Left renal cortex interstitium (tissue), 4 donors: ENCODE results near the gene SH3GL3. TPM values are rescaled to one million over a fixed set of nuclear protein-coding genes. Genes with fewer than 3 reads are reported as not detected.

Experiments used
- DNase-seq, 4 donors: peaks; one replicate each; pipeline ENCODE4 v3.0.0-alpha.2; 2013; ENCODE audit warnings: low read depth in 4 of 4, low spot score in 2 of 4, missing footprints in 1 of 4
- polyA plus RNA-seq, 4 donors: library from polyadenylated mRNA; unstranded; fragments of 120-200 nt; gene quantifications; one replicate each; pipeline ENCODE4 v1.2.1, GENCODE V29; 2013; ENCODE audit not compliant: insufficient read length in 4 of 4

The SH3GL3 gene
- polyA plus RNA-seq, 4 donors, result 8.6 to 10.7 (median 10.1) TPM

DNA sequence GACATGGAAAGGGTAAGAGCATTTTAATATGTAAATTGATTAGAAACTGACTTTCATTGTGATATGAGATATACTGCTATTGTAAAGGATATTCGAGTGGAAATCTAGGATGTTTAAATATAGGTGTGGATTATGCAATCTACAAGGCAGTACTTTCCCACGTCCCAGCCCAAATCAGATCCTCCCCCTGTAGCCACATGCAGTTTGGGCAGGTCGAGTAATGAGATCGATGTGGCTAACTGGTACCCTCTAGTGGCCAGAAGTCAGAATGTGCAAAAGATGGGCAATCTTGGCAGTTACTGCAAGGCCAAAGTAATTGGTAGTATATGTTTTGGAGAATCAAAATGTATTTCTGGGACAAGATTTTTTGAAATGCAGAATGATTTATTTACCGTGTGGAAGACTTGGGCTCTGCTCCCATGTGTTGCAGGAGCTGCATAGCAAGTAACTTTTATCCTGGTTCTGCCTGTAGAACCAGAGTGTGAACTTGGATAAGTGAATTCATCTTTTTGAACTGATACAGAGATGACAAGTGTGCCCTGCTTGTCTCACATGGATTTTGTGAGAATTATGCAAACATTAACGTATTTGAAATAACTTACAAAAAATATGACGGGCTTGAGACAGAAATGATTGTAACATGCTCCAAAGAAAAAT, 112.3 kb downstream of the SH3GL3 start:
- DNase-seq, result peak in 3 of 4 donors; percentile 24 to 54 (median 30)

DNA sequence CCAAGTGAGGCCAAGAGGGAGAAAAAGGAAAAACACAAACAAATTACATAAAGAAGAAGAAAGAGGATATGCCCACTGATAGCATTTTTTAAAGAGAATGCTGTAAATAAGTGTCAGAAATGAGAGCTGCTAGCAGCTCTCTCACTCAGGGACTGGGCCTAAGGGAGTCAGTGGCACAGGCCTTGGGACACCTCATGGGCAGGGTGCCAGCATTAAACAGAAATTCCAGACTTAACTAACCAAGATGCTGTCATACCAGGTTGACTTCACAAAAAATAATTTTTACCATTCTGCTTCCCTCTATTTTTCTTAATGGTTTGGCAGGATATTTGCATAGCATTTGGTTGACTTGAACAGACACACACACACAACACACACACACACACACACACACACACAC, 114.5 kb downstream of the SH3GL3 start:
- DNase-seq, result no peak

DNA sequence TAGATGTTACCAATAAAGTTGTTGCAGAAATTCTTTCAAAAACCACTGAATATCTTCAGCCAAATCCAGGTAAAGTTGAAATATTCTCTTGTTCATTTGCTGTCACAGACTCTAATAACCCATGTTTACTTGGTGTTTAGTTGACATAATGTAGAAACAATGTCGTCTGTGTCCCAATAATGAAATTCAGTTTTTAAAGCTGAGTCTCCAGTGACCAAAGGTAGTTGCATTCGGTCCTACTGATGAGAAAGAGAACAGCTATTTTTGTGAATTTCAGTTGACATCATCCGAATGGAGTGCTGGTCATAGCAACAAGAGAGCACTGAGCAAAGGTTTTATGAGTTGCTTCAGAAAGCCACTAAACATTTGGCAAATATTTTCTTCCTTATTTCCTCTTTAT, 118.0 kb downstream of the SH3GL3 start:
- DNase-seq, result no peak

DNA sequence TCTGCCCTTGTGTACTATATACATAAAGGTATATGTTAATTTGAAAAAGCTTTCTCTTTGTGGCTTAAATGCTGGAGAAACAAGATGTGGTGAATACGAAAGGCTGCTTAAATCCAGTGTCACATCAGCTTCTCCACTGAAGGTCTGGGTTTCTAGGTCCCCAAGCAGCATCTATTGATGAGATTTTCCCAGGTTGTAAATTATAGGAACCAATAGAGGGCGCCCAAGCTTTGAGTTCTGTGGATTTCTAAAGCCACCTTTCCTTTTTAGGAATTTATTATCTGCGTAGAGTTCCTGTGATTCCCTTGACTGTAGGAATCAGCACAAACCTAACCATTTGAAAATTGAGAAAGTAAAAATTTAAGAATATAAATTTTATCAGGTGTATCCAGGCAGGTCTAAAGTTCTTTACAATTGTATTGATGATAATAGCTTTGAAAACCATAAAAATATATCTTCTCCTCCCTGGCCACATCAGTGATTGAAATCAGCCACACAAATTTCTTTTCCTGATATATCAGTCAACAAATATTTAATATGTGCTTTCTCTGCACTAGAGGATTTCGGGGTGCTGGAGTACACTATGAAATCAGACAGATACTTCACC, 118.5 kb downstream of the SH3GL3 start:
- no peak for DNase-seq

DNA sequence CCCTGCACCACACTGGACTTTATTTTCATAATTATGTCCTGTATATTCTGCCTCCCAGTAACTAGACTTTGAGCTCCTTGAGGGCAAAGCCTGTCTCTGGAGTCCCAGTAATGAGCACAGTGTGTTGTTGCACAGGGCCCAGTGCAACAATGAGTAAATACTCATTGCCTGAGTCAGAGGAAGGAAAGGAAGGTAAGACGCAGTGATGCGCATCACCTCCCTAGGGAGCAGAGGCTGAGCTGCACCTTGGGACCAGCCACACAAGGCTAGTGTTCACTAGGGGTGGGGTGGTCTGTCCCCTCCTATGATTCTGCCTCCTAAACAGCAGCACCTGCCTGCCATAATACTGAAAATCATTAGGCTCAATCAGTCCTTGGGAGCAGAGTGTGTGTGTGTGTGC, 120.2 kb downstream of the SH3GL3 start:
- DNase-seq, result no peak

DNA sequence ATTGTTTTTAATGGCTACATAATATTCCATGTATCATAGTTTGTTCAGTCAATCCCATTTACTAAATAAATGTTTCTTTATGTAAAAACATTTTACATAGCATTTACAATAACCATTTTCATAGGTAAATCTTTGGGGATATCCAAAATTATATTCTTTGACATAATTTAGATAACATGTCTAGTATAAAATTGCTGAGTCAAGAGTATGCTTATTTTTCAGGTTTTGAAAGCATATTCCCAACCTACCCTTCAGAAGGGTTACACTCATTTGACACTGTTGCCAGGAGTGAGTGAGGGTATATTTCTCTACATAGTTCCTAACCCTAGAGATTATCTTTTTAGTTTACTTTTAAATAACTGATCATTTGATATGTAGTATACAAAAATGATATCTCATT, 122.2 kb downstream of the SH3GL3 start:
- DNase-seq, result no peak

DNA sequence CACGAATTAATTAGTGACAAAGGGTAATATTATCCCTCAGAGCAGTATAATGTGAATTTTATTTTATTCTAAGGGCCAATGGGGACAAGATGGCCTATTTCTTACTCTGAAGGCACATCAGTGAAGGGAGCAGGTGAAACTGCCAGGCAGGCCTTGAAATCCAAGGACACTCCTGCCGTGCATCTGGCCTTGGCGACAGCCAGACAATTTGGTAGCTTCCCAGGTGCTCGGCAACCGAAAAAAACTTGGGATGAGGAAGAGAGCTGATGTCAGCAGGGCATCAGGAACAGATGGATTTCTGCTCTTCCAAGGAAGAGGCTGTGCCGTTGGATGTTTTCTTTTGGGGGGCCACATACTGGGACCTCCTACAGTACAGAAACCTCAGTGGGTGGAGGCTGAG, 123.6 kb downstream of the SH3GL3 start:
- DNase-seq, result no peak

DNA sequence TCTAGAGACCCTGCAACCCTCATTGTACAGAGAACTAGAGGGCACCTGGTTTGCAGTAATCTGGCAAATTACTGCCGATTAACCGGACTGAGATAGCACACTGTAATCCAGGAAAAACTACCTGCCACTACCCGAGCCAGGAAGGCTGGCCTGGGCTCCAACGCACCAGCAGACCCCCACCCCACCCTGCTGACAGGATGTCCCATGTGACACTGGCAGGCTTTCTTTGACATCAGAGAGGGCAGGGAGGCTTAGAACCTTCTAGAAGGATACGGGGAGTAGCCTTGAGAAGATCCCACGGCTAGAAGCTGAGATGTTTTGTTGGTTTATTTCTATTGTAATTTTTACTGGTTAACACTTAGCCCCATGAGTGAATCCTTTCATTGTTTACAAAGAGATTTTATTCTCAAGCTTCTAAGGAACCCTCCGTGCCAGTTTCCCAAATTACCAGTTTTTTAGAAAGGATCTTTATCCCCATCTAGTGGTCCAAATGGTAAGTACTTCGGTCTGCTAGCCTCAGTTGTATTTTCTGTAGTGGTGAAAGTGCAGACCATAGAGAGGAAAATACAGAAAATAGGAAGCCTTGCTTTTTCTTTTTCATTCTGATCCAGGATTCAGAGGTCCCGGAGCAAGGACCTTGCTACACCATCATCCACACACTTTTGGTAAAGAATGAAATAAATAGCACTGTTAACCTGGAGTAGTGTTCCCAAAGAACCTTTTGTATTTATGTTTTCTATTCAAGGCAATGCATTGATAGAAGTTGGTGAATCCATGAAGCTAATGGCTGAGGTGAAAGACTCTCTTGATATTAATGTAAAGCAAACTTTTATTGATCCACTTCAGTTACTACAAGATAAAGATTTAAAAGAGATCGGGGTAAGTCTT, 124.9 kb downstream of the SH3GL3 start:
- no peak for DNase-seq

DNA sequence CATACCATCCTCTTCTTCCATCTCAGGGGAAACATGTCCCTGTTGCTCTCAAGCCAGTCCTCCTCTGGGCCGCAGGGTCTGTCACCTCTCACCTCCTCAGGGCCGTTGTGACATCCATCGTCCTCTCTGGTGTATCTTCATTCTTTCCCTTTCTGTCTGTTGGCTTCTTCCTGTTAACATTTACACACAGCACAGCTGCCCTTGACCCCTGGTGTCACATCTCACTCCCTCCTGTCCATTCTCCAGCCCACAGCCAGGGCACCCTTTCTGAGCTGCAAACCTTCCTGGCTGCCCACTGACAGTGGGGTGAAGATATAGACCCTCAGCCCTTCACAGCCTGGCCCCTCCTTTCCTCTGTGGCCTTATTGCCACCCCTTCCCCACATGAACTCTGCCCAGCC, 127.2 kb downstream of the SH3GL3 start:
- no peak for DNase-seq

DNA sequence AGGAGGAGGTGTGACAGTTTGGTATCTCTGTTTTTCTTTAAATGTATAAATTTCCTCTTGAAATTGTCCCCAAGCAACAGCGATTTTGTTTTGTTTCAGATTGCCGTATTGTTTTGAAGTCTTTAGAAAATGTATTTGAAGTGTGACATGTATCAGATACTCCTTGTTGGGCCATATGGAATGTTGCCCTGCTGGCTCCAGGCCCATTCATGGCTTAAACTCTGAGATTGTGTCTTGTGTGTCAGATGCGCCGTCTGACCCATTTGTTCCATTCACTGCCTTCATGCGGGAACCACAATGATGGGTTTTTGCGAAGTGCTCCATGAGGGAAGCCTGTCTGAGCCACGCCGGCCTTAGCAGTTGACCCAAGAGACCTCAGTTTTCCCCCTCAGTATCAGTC, 131.6 kb downstream of the SH3GL3 start:
- no peak for DNase-seq

DNA sequence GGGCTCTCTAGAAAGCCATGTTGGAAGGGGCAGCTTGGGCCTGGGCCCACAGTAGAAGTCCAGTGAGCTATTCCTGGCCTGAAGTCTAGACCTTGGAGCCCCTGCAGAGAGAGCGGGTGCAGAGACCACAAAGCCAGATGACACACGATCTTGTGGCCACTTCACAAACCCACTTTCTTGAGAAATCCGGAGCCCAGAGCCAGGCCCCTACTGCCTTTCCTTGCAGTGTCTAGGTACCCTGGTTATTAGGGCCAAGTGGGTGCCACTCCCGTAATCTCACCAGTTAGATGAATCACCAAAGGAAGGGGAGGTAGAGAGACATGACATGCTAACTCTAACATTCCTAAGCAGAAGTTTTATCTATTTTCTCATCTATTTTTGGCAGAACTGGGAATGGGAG, 134.2 kb downstream of the SH3GL3 start:
- no peak for DNase-seq

DNA sequence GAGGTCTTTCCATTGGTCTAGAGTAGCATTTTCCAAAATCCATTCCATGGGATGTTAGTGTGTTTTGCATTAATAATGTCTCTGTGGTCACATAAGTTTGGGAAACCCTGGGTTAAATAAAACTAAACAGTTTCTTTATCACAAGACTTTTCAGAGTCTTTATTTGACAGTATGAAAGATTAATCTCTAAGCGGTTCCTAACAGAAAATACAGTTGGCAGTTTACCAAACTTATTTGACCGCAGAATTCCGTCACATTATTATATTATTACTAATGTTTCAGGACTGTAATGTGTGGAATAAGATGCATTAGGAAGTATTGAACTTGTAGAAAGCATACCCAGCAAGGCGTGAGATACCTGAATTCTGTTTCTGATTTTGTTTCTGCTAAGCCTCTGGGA, 135.2 kb downstream of the SH3GL3 start:
- no peak for DNase-seq

DNA sequence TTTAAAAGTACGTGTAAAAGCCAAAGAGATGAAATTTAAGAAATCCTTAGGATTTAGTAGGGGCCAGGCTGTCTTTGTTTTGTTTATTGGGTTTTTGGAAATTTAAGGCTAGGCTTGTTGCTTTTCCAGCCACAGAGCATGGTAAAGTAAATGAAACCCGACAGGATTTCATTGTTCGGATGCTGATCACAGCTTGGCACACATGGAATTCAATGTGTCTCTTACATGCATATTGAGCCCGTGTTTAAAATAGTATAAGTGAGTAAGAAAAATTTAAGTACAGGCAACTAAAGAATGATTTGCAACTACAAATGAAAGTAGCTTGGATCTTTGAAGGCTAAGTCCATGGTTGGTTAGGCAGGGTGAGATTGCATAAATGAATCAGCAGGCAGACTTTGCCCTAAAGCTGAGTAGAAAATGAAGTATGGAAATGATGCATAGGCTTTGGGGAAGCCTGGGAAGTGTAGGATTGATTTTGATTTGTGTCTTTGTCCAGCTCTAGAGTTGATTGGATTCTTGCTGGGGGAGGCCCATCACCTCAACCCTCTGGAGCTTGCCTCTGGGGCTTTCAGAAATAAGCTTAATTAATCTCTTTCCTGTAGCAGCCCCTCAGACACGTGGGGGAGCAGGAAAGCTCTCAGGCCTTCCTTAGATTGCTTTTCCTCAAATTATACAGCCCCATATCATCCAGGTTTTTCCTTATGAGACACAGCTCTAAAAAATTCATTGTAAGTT, 138.6 kb downstream of the SH3GL3 start:
- DNase-seq, result no peak

DNA sequence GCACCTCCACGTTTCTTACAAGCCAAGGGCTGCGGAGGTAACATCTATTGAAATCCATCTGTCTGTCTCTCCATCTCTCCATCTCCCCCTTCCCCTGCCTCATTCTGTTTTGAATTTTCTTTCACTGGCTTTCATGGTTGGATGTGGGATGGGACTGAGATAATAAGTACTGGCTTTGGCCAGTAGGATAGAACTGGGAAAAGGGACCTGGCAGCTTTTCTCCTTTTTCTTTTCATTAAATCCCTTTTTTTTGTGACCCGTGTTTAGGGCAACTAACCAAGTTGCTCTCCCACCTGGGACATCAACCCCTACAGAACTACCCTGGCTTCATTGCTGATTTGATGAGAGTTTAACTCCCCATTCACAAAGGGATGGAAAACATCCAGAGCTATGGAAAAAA, 139.9 kb downstream of the SH3GL3 start:
- no peak for DNase-seq

DNA sequence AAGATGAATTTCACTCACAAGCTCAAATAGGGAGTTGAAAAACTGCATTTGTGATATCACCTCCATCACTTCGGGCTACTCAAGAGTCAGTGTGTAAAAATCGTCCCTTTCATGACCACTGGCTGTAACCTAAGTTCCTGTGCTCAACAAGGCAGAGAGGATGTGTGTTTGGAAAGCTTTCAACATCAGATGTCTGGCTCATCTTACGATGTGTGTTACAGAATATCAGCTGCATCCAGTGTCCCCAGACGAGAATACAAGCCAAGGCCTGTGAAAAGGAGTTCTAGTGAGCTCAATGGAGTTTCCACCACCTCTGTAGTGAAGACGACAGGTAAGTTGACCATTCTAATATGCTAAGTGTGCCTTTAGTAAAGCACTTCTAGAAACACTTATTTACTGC, 141.3 kb downstream of the SH3GL3 start:
- no peak for DNase-seq

DNA sequence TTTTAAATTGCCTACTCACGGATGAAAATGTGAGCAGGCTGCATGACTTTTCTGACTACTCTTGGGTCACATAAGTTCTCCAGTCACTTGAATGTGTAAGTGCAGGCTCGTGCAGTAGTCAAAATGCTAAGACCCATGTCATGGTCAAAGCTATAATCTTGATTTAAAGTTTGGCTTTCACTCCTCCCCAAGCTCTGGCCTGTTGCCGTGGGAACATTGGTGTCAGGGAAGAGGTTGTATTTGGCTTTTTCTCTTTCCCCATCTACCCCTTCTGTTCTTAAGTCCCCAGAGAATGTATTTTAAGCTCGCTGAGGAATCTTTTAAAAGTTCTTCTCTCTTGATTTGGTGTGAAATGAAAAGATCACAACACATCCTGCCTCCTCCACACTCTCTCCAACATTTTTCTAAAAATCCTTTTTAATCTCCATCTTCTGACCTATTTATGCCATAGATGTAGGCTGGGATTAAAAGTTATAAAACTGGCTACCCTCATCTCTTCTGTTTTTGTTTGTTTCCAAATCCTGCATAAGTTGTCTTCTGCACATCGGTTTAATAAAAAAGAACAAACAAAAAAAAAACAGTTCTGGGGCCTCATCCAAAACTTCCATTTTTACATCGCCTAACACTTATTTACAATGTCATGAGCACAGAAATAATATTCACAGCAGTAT, 145.4 kb downstream of the SH3GL3 start:
- peak in 1 of 4 donors; percentile 56 for DNase-seq

DNA sequence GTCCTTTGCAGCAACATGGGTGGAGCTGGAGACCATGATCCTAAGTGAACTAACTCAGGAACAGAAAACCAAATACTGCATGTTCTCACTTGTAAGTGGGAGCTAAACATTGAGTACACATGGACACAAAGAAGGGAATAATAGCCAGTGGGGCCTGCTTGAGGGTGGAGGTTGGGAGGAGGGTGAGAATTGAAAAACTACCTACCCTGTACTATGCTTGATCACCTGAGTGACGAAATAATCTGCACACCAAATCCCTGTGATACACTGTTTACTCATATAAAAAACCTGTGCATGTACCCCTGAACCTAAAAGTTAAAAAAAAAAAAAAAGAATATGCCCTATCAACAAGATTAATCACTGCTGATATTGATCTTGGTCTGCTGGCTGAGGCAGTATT, 148.1 kb downstream of the SH3GL3 start:
- no peak for DNase-seq

DNA sequence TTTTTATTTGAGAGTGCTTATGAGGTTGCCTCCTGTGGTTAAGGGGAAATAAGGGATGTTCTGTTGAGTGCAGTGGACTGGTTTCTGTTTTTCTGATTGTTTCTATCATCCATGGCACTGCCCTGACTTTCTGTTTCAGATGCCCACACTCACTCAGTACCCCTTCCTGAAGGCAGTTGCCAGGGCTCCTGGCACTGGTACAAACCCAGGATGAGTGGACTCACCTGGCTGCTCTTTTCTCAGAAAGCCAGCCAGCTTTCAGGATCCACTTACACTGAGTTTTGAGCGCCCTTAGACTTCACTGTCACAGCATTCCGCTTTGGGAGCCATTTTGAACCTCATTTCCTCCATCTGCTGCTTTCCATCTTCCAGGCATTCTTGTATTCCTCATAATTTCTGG, 150.9 kb downstream of the SH3GL3 start:
- DNase-seq, result no peak

DNA sequence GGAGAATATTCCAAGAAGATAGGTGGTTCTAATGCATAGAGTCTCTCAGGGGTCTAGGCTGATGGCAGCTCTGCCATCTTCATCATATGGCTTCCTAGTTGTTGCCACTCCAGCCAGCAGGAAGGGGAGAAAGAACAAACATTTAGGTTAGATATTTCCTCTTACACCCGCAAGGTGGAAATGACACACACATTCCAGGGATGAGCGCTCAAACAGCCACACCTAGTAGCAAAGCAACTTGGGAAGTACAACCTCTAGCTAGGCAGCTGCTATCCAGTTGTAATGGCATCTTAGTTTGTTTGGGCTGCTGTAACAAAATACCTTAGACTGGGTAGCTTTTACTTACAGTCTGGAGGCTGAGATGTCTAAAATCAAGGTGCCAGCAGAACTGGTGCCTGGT, 154.9 kb downstream of the SH3GL3 start:
- DNase-seq, result no peak

DNA sequence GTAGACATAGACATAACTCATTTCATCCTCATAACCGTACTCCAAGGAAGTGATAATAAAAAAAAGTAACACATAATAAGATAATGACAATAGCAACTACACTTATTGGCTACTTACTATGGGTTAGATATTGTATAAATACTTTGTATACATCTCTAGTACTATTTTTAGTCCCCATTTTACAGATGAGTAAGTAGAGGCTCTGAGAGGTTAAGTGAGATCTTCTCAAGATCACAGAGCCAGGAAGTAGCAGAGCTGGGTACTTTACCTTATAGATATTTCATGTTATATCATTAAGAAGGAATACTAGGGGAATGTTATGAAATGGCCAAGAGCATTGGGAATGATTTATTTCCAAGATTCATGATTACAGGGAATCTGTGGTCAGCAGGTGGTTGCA, 157.4 kb downstream of the SH3GL3 start:
- no peak for DNase-seq
